NK-92 treated with Interleukin-12 subunit alpha and Interleukin-12 subunit beta, amount 100 ng/mL, for 24 hours (cell line): ENCODE results near the gene NFKBIA.
"Not testable (repeated sequence)": the region's sequence is repeated elsewhere in the genome, so short reads cannot be mapped to it uniquely, and the experiment has no call there.

Experiments used
- DNase-seq: peaks from one replicate; lab custom pipeline; 2025; lab: John Stamatoyannopoulos, UW

Gene NFKBIA

DNA sequence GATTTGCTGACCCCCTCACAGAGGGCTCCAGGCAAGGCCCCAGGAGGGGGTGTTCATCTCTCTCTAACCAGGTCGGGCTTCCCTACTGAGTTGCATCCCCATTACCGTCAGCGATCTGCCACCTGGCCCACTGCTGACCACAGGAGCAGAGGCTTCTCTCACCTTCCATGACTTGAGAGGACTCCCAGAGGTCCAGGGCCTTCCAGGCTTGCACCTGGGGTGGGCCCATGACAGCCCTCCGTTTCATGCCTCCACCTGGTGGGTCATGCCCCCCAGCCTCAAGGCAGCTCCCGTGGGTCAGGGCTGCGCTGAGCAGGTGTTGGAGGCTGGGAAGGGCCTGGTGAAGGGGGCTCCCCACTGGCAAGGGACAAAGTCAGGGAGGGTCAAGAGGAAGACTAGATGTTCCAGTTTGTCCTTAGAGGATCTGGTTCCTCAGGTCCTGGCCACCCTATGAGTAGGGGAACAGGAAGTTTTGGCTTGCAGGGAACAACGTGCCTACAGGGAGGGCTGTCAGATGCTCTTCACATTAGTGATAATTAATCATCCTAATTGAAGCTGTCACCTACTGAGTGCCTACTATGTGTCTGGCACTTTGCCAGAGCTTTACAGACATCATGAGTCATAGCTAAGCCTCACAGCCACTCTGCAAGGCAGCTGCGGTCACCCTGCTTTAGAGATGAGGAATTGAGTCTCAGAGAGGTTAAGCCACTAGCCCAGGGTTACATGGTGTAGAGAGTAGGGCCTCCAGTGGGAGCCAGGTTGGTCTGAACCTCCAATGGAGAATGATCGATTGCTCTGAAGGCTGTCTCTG is 13.8 kb downstream of the NFKBIA start:
- DNase-seq, result peak; percentile 15

DNA sequence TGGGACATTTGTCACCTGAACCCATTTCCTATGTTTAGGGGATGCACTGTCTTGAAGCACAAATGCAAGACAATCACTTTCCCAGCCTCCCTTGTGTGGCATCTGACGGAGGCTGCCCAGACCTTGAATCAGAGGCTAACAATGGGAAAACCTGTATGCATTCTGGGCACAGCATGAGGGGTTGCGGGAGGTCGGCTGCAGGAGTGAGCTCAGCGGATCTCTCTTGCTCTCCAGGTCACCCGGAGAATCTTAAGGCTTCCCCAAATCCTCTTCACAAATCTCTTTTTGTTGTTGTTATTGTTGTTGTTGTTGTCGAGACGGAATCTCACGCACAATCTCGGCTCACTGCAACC is 15.3 kb downstream of the NFKBIA start:
- DNase-seq, result no peak

DNA sequence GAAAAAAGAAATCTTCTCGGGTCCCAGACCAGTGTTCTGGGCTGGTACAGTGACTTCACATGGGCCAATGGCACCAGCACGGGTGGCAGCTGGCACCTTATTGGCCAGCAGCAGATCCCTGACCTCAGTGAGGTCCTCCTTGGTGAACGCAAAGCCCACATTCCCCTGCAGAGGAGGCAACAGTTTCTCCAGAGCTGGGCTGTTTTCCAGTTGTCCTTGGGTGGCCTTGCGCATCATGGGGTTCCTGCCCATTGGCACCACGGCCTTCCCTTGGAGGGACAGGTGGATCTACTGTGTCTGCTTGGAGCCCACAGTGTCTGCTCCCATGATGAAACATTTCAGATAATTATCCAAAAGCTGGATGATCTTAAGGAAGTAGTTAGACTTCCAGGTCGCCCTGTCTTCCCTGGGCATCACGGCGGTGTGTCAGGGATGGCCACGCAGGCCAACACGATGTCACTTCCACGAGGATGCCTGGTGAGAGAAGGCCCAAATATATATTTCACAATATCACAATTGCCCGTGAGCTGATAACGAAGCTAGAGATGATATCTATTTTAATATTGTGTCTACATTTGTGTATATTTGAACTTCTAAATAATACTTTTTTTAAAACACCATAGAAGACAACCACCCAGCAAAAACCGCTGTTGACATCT is 15.8 kb downstream of the NFKBIA start:
- no peak for DNase-seq

DNA sequence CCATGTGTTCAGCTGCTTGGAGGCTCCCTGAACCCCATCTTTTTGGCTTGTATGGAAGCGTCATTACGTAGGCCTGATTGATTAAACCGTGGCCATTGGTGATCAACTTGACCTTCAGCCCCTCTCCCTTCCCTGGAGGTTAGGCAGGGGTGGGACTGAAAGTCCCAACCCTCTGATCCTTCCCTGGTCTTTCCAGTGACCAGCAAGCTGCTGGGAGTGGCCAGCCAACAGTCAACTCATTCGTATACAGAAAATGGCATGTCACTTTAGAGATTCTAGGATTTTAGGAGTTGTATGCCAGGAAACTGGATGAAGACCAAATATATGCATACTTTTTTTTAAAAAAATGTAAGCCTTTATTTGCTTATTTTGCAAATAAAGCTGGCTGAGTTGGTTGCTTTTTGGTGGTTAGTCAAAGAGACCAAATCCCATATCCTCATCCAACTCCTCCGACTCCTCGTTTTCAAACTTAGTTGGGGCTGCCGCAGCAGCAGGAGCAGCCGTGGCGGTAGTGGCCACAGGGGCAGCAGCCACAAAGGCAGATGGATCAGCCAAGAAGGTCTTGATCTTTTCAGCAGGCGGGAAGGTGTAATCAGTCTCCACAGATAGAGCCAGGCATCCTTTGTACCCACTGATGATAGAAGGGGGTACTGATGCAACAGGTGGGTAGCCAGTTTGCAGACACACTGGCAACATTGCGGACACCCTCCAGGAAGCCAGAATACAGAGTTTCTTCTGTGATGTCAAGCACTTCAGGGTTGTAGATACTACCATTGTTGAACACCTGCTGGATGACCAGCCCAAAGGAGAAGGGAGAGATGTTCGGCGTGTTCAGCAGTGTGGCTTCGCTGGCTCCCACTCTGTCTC is 16.6 kb downstream of the NFKBIA start:
- DNase-seq, result no peak

DNA sequence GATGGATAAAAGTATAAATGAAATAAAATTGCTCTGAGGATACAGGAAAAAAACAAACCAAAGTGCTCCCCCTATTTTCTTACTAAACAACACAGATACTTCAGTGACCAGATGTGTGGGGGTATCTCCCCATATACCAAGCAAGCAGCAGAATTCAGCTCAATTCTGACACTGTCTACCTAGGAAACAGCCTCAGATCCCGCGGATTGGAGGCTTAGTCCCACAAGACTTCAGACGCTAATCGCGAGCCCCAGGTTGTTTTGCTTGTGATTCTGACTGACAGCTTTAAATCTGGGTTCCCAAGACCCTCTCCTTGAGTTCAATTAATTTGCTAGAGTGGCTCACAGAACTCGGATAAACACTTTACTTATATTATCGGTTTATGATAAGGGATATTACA is 17.3 kb downstream of the NFKBIA start:
- DNase-seq, result no peak

DNA sequence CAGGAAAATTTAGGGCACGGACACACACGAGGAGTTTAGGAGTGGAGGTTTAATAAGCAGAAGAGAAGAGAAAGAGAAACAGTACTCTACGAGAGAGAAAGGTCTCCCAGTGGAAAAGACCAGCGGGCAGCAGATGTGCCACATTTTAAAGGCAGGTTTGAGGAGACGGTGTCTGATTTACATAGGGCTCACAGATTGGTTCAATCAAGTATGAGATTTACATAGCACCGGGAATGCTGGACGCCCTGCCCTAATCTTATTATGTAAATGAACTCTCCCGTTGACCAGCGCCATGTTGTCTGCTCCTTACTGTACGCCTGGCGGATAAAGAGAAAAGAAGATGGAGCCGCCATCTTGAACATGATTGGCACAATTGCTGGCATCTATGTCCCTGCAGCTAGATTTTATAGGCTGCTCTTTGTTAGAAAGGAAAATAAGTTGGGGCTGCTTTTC is 17.9 kb downstream of the NFKBIA start:
- no peak for DNase-seq

DNA sequence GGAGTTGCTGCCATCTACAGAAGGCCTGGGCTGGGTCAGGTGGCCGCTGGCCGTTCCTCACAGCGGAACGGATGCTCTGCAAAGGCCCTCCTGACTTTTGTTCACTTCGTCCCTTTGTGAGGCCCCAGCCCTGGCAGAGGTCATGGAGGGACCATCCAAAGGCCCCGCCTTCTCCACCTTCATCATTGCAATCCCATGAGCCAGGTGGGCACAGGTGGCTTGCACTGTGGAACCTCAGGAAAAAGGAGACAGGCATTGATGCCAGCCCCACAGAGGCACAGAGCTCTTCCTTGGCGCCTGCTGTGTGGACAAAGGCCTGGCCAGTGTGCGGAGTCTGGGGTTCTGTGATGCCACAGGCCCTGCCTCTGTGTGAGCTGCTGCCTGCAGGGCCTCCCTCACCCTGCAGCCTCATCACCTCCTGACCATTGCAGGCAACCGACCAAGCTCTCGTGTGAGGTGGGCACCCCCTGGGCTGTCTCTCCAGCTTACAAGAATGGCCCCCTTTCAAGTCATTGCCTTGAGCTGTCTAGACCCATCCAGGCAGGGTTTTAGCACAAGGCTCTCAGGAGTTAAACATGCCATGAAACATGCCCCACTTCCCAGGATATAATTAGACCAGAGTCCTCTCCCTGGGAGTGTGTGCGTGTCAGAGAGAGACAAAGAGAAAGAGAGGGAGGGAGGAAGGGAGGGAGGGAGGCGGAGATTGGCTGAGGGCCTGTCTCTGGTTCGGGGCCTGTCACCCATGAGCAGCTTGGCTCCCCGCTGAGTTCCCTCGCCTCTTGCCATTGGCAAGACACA is 19.3 kb downstream of the NFKBIA start:
- DNase-seq, result no peak

DNA sequence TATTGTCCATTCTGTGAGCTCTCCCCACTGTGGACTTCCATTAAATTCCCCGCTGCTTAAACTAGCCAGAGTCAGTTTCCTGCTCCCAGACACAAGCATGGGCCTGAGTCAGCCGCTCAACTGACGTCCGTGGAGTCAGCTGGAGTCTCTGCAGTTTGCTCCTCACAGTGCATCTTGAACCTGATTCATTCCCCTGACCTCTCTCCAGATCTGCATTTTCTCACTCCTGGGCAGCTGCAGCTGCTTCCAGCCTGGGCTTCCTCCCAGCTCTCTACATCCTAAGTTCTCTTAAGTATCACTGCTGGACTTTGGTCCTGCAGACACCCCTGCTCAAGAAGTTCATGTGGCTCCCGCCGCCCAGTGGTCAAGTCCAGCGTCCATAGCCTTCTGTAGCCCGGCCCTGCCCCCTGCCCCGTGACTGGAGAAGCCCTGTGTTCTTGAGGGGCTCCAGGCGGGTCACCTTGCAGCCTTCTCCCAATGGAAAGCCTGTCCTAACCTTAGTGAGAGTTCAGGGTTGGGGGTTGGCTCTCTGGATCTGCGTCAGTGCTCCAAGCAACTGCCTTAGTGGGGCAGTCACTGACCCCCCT is 20.0 kb downstream of the NFKBIA start:
- no peak for DNase-seq

DNA sequence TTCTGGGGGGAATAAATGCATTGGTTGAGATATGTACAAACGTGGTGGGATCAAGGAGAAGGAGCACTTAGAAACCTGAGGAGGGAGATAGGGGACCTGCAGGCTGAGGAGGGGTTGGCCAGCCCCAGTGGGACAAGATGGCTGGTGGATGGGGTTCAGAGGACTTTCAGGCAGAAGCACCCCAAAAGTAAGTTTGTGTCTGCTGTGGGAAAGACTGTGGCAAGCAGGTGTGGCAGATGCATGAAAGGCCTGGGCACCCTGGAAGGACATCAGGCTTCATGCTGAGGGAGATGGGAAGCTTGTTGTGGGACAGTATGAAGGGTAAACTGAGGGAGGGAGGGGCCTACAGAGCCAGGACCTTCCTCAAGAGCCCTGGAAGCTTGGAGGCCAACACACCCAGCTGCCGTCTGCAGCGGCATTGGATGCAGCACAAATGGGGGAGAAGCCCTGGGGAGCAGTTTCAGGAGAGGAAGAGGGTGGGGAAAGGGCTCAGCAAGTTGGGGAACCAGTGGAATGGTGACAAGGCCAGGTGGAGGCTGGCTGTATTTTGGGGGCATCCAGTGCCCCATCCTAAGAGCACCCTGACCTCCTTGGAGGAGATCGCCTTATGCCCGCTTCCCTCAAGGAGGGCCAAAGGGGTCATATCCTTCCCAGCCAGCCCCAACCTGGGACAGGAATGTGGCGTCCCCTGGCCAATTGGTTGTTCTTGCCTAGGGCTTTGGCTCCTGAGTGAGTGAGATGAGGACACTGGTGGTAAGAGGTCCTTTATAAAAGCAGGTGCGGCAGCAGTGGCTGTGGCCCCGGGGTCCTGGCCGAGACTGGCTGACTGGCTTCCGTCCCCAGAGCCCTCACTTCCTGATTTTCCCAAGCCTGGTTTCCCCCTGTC is 20.7 kb downstream of the NFKBIA start:
- DNase-seq, result no peak

DNA sequence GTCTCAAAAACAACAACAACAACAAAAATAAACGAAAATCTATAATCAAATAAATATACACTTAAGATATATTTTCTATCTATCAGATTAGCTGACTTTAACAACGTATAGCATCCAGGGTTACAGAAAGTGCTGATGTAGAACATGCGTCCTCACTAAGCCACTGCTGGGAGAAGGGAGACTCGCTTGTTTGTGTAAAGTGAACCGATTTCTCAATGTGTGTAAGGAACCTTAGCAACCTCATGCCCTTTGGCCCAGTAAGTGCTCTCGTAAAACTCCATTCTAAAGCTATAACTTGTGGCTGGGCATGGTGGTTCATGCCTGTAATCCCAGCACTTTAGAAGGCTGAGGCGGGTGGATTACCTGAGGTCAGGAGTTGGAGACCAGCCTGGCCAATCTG is 23.8 kb downstream of the NFKBIA start:
- DNase-seq, result no peak

DNA sequence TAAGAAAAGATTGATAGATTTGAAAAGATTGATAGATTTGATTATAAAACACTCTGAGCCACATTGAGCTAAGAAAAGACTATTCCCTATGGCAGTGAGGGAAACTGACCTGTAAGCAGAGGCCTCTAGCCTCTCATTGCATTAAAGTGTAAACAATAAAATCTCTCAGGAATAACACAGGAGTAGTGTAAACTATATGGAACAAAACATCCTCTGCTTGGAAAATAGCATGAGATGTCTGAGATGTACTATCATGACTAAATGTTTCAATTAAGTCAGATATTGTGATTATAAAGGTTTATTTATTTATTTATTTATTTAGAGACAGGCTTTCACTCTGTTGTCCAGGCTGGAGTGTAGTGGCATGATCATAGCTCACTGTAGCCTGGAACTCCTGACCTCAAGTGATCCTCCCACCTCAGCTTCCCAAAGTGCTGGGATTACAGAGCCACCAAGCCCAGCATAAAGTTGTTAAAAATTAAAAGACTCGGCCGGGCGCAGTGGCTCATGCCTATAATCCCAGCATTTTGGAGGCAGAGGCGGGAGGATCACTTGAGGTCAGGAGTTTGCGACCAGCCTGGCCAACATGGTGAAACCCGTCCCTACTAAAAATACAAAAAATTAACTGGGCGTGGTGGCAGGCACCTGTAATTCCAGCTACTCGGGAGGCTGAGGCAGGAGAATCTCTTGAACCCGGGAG is 25.2 kb downstream of the NFKBIA start:
- not testable (repeated sequence) for DNase-seq

DNA sequence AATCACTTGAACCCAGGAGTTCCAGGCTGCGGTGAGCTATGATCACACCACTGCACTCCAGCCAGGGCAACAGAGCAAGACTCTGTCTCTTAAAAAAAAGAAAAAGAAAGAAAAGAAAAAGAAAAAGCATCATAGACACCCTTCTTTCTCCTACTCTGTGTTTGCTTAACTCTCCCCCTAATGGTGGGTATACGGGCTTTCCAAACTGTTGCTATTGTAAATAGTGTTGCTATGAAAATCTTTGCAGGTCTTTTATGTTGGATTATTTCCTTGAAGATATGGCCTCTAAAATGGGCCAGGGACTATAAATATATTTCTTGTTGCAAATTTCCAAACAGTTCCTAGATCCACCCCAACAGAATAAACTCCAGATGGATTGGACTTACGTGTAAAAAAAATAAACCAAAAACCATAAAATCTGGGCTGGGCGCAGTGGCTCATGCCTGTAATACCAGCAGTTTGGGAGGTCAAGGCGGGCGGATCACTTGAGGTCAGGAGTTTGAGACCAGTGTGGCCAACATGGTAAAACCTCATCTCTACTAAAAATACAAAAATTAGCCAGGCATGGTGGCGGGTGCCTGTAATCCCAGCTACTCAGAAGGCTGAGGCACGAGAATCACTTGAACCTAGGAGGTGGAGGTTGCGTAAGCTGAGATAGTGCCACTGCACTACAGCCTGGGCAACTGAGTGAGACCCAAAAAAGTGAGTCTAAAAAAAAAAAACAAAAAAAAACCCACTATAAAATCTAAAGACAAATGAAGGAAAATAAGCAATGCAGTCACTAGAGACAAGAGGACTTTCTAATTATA is 25.9 kb downstream of the NFKBIA start:
- no peak for DNase-seq

DNA sequence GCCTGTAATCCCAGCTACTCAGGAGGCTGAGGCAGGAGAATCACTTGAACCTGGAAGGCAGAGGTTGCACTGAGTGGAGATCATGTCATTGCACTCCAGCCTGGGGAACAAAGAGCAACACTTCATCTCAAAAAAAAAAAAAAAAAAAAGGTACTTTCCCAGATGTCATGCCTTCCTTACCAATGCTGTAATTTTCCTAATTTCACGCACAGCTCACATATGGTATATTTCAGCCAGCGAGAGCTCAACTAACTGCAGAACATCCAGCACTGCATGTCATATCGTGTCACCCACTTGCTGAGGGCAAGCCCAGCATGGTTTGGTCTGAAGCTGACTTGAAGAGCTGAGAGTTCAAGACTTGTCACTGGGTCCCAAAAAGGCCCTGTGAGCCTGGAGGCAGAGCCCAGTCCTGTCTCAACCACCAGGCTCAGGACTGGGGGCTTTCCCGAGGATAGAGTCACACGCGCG is 29.0 kb downstream of the NFKBIA start:
- DNase-seq, result no peak

DNA sequence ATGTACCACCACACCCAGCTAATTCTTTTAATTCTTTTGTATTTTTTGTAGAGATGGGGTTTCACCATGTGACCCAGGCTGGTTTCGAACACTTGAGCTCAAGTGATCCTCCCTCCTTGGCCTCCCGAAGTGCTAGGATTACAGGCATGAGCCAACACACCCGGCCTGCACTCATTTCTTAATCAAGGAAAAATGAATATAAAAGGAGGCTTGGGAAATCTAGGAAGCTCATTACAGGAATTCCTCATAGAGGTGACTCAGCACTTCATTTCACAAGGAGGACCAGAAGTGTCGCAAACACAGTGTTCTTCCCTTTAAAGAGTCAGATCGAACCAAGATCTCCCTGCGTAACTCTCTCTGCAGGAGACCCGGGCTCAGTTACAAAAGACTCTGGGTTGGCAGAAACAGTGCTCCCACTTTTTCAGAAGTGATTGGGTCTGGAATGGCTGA is 30.3 kb downstream of the NFKBIA start:
- no peak for DNase-seq

DNA sequence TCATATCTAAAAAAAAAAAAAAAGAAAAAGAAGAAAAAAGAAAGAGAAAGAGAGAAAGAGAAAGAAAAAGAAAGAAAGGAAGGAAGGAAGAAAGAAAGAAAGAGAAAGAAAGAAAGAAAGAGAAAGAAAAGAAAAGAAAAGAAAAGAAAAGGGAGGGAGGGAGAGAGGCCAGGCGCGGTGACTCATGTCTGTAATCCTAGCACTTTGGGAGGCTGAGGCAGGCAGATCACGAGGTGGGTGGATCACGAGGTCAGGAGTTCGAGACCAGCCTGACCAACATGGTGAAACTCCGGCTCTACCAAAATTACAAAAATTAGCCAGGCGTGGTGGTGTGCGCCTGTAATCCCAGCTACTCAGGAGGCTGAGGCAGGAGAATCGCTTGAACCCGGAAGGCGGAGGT is 31.3 kb downstream of the NFKBIA start:
- DNase-seq, result not testable (repeated sequence)

DNA sequence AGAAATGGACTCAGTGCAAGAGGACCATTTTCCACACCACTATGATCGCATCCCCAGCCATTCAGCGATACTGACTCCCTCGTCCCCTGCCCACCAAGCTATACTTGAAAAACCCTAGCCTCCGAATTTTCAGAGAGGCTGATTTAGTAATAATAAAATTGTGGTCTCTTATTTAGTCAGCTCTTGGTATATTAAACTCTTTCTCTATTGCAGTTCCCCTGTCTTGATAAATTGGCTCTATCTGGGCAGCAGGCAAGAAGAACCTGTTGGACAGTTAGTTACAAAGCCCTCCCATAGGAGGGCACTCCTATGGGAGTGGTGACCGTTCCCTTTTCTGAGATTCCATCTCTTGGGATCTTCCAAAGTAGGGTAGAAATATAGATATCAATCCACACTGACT is 33.6 kb downstream of the NFKBIA start:
- no peak for DNase-seq

DNA sequence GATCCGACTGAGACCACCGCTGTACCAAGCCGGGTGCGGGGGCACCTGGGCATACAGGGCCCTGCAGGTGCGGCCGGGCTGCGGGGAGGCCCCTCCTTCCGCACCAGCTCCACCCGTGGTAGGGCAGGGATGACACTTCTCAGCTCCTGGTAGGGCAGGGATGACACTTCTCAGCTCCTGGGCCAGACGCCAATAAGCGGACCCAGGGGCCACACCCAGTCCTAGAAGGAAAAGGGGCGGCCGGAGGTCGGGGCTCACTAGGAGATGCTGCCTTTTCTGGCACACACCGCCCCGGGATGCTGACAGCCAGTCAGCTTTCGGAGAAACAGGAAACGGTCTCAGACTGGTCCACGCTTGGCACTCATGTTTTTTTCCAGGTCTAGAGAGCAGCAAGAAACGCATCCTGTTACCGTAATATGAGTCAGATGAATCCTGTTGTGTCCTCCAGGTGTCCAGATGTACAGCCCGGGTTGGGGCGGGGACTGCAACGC is 34.8 kb downstream of the NFKBIA start:
- no peak for DNase-seq

DNA sequence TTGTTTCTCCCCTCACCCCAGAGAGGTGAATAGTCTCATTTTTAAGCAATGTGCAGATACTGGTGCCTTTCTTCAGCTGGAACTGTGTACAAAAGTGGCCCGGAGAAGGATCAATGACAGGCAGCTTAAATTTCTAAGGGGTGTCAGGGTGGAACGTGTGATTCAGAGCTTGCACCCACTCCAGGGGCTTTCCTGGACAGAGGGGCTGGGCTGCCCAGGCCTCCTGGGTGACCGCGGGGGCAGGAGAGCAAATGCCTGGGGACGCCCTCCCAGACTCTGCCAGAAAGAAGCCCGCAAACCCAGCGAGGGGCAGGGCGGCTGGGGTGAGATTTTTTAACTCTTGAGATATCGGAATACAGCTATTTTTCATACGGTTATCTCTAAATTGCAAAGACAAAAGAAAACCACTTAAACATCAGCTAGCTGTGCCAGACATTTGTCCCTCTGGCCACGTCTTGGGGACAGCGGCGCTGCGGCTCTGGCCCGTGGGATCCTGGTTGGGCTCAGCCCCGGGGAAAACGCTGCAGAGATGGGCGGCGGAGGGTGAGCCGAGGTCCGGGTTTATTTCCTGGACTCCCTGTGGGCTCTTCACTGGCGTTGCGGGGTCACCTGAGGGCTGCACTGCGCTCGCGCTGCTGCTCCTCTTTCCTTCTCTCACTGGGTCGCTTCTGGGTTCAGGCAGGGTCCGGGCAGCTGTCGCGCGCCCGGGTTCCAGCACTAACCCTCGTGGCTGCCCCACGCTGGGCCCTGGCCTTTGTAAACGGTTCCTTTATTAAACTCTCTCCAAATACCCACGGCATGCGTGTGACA is 35.8 kb downstream of the NFKBIA start:
- DNase-seq, result no peak
